A172 (cell line): ENCODE results near the gene U2AF2. TPM values are rescaled to one million over a fixed set of nuclear protein-coding genes. Genes with fewer than 3 reads are reported as not detected.
A peak's percentile ranks its signal among the peaks of the same experiment; 100 is the strongest.

Experiments used
- DNase-seq: peaks from one replicate; pipeline ENCODE4 v3.0.0-alpha.2; 2015; ENCODE audit warnings: low spot score
- total RNA-seq: library from RNA; depleted of rRNA; stranded (reverse); fragments of >200 nt; shearing (Covaris generic); gene quantifications from 2 replicates; pipeline ENCODE4 v1.2.3, GENCODE V29; 2014; rRNA removed

Gene U2AF2
- 143 and 169 TPM in 2 replicates for total RNA-seq

GRCh38 chr19:55654868-55655647 is at the start of gene U2AF2:
U2AF2 (plus strand) TSS chr19:55655035; CDS start chr19:55655105, 70 bp downstream.
- DNase-seq: peak; percentile 74

- peak; percentile 100 for DNase-seq
Measured at GRCh38 chr19:55605207-55605636, 49.6 kb upstream of the U2AF2 start.

GRCh38 chr19:55605637-55606470 is 49.0 kb upstream of the U2AF2 start, which contains the start of gene ZNF865:
ZNF865 (plus strand) TSS chr19:55605647; CDS start chr19:55613619, 7,972 bp downstream.
- peak; percentile 94 for DNase-seq

GRCh38 chr19:55606471-55606787 is 48.4 kb upstream of the U2AF2 start:
- no peak for DNase-seq

DNA sequence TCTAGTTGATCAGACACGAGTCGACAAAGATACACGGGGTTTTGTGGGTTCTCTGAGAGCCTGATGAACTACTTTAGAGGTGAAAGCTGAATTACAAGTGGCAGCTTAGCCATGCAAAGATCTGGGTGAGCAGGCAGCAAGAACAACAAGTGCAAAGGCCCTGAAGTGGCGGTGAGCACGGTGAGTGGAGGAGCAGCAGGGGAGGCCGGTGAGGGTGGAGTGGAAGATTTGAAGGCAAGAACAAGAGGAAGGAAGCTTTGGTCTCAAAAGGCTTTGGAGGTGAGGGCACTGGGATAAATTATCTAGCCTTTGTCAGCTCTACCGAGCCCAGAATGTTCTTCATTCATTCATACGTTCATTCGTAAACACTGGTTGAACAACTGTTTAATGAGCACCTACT is 48.0 kb upstream of the U2AF2 start:
- no peak for DNase-seq

GRCh38 chr19:55609326-55609725 is 45.5 kb upstream of the U2AF2 start:
- DNase-seq: no peak

- DNase-seq: no peak
Measured at GRCh38 chr19:55611300-55611982, 43.4 kb upstream of the U2AF2 start.

GRCh38 chr19:55611983-55612645 is 42.7 kb upstream of the U2AF2 start:
- DNase-seq: no peak

GRCh38 chr19:55613396-55613795 is 41.4 kb upstream of the U2AF2 start:
- DNase-seq: no peak

DNA sequence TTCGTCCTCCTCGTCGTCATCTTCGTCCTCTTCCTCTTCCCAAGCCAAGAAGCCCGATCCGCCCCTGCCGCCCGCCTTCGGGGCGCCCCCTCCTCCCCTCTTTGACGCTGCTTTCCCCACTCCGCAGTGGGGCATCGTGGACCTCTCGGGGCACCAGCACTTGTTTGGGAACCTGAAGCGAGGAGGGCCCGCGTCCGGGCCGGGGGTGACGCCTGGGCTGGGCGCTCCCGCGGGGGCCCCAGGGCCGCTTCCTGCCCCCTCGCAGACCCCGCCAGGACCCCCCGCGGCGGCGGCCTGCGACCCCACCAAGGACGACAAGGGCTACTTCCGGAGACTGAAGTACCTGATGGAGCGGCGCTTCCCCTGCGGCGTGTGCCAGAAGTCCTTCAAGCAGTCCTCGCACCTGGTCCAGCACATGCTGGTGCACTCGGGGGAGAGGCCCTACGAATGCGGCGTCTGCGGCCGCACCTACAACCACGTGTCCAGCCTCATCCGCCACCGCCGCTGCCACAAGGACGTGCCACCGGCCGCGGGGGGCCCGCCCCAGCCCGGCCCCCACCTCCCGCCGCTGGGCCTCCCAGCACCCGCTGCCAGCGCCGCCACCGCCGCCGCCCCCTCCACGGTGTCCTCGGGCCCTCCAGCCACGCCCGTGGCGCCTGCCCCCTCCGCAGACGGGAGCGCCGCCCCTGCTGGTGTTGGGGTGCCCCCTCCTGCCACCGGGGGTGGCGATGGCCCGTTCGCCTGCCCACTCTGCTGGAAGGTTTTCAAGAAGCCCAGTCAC is 40.7 kb upstream of the U2AF2 start:
- no peak for DNase-seq

DNA sequence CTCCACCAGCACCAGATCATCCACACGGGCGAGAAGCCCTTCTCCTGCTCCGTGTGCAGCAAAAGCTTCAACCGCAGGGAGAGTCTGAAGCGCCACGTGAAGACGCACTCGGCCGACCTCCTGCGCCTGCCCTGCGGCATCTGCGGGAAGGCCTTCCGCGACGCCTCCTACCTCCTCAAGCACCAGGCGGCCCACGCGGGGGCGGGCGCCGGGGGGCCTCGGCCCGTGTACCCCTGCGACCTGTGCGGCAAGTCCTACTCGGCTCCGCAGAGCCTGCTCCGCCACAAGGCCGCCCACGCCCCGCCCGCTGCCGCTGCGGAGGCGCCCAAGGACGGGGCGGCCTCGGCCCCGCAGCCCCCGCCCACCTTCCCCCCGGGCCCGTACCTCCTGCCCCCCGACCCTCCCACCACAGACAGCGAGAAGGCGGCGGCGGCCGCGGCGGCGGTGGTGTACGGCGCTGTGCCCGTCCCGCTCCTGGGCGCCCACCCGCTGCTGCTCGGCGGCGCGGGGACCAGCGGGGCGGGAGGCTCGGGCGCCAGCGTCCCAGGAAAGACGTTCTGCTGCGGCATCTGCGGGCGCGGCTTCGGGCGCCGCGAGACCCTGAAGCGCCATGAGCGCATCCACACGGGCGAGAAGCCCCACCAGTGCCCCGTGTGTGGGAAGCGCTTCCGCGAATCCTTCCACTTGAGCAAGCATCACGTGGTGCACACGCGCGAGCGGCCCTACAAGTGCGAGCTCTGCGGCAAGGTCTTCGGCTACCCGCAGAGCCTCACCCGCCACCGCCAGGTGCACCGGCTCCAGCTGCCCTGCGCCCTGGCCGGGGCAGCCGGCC is 39.9 kb upstream of the U2AF2 start:
- no peak for DNase-seq

DNA sequence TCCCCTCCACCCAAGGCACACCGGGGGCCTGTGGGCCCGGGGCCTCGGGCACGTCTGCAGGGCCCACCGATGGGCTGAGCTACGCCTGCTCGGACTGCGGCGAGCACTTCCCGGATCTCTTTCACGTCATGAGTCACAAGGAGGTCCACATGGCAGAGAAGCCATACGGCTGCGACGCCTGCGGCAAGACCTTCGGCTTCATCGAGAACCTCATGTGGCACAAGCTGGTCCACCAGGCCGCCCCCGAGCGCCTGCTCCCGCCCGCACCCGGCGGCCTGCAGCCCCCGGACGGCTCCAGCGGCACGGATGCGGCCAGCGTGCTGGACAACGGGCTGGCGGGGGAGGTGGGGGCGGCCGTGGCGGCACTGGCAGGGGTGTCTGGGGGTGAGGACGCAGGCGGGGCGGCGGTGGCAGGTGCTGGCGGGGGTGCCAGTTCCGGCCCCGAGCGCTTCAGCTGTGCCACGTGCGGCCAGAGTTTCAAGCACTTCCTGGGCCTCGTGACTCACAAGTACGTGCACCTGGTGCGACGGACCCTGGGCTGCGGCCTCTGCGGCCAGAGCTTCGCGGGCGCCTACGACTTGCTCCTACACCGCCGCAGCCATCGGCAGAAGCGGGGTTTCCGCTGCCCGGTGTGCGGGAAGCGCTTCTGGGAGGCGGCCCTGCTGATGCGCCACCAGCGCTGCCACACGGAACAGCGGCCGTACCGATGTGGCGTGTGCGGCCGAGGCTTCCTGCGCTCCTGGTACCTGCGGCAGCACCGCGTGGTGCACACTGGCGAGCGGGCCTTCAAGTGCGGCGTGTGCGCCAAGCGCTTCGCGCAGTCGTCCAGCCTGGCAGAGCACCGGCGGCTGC is 39.1 kb upstream of the U2AF2 start:
- no peak for DNase-seq

- DNase-seq: no peak
Measured at GRCh38 chr19:55616395-55616875, 38.4 kb upstream of the U2AF2 start.

DNA sequence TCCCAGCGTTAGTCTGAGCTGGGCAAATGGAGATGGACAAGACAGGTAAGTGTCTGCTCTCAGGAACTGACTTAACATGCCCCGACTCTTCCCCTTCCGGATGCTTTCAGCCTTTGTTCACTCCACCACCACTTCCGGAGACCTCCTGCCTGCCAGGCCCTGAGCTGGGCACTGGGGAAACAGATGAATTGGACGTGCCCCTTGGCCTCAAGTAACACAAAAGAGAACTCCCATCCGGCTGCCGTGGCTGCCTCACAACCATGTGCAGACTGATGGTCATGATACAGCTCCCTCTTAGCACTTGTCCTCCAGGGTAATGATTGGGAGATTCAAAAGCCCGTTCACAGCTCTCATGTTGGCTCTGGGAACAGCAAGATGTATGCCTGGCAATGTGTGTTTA is 37.4 kb upstream of the U2AF2 start:
- no peak for DNase-seq

DNA sequence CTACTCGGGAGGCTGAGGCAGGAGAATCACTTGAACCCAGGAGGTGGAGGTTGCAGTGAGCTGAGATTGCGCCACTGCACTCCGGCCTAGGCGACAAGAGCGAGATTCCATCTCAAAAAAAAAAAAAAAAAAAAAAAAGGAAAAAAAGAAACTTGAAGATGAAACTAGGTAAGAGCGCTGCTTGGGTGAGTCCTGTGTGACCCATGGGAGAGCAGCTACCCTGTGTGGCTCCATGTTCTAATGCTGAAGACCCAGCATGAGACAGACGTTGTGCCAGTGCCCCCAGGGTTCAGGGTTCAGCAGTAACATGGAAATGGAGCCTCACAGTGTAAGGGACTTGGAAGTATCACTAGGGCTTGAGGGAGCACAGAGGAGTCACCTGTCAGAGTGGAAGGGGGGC is 36.4 kb upstream of the U2AF2 start:
- DNase-seq: no peak

DNA sequence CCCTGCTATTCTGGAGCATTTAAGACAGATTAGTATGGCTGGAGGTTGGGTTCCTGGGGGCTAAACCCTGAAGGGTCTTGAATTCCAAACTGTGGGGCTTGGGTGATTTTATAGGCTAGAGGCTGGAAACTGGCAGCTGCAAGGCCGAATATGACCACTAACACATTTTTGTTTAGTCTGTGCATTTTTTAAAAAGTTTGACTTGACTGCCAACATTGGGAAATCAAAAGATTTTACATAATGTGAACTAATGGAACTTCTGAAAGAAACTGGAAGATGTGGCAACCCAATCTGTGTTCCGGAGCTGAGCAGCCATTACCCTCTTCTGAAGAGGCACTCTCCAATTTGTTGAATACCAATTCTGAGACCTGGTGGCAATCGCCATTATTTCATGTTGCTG is 35.5 kb upstream of the U2AF2 start:
- DNase-seq: no peak

DNA sequence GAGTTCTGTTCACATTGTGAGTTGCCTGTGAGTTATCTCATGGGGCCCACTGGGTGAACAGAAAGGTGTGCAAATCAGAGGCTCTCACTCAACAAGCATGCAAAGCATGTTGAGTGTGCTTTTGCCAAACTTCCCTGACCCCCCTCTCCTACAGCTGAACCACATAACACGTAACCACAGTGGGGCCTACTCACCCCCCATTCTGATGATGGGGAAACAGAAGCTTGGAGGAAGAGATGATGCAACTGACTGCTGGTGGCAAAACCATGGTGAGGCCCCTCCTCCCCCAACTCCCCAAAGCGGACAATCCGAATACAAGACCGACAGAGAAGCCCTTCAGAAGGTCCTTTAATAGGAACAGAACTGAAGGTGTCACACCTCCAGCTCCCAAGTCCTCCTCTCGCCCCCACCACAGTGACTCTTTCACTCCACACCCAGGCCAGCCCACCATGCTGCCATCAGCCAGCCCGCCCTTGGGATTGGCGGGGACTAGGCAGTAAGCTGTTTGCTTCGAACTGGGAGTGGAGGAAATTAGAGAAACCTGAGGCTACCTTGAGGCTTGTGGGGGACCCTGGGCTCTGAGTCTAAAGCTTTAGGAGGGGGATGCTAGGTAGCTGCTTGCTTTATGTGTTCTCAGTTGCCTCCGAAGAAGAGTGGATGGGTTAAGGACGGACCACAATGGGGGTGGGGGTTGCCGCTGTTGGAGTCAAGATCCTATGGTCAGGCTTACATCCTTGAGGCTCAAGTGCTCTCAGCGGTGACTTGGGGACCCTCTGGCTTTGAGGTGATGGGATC is 34.2 kb upstream of the U2AF2 start:
- DNase-seq: no peak

DNA sequence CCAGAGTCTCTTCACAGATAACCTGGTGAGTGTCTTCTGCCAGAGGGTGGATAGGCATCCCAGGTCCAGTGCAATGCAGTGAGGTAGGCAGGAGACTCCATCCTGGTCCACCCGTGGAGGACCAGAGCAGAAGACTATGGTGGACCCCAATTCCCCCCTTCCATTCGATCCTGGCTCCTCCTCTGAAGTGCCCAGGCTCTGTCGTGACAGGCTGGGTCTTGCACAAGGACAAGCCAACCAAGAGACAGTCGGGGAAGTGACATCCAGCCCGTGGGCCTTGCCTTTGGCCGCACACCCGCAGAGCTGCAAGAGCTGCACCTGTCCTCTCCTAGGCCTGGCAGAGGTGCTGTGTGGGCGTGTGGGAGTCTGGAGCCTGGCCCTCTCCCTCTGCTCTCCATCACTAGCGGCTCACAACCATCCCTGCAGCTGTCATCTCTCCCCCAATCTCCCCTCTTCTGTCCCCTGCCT is 33.6 kb upstream of the U2AF2 start:
- DNase-seq: no peak
